SU-DHL-6 (cell line): ENCODE results near the gene RNF225.

Experiments used
- EZH2phosphoT487 ChIP-seq: fragments of 200-600 bp; sonication (generic), shearing (Covaris generic); conservative IDR thresholded peaks from 2 replicates; pipeline ENCODE4 v1.6.1; 2018; ENCODE audit warnings: mild to moderate bottlenecking, antibody characterized with exemption, low read length, moderate library complexity, mixed read lengths
- TF ChIP-seq, protein P1 (sequence below): fragments of 200-600 bp; sonication (generic); IDR thresholded peaks from one replicate; pipeline ENCODE4 v1.5.1; 2017; ENCODE audit warnings: antibody characterized with exemption, mild to moderate bottlenecking, low read length, moderate library complexity; ENCODE audit not compliant: insufficient read depth, poor library complexity, severe bottlenecking

DNA sequence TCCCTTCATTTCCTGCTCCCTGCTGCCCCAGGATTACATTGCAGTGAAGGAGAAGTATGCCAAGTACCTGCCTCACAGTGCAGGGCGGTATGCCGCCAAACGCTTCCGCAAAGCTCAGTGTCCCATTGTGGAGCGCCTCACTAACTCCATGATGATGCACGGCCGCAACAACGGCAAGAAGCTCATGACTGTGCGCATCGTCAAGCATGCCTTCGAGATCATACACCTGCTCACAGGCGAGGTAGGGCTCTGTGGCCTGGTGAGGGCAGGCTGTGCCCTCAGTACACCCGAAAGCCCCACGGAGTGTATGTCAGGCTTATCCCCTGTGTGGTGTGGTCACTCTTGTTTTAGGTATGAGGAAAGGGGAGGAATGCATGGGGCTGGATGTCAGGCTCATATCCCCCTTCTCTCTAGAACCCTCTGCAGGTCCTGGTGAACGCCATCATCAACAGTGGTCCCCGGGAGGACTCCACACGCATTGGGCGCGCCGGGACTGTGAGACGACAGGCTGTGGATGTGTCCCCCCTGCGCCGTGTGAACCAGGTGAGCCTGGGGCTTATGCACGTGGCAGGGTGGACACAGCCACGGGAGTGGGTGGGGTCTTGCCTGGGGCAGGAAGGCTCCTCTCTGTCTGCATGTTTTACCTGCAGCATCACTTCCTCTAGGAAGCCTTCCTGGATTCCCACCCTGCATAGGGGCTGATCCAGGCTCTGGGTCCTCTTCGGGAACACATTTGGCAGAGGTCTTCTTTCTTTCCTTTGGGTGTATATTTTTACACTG is 2.3 kb upstream of the RNF225 start:
- TF ChIP-seq, protein P1, sequence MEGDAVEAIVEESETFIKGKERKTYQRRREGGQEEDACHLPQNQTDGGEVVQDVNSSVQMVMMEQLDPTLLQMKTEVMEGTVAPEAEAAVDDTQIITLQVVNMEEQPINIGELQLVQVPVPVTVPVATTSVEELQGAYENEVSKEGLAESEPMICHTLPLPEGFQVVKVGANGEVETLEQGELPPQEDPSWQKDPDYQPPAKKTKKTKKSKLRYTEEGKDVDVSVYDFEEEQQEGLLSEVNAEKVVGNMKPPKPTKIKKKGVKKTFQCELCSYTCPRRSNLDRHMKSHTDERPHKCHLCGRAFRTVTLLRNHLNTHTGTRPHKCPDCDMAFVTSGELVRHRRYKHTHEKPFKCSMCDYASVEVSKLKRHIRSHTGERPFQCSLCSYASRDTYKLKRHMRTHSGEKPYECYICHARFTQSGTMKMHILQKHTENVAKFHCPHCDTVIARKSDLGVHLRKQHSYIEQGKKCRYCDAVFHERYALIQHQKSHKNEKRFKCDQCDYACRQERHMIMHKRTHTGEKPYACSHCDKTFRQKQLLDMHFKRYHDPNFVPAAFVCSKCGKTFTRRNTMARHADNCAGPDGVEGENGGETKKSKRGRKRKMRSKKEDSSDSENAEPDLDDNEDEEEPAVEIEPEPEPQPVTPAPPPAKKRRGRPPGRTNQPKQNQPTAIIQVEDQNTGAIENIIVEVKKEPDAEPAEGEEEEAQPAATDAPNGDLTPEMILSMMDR, result no peak
- no peak for TF ChIP-seq EZH2phosphoT487
